ENCODE data around the gene ITPR1. TPM values are rescaled to one million over a fixed set of nuclear protein-coding genes. Genes with fewer than 3 reads are reported as not detected.

Gene ITPR1
- total RNA-seq, 2 donors from 2014 or later, result 254 to 283 TPM

- Histone ChIP-seq H3K27ac (no peak overlapping the region), H3K4me3 (no peak overlapping the region), H3K27me3 (replicated peaks; ENCODE audit: insufficient read depth) (no peaks in the 10 kb centered on the region), H3K4me1 (ENCODE audit: control insufficient read depth in 1 of 2, low read depth in 2 of 2) (peaks cover 25 to 68% of the 10 kb centered on the region in 2 donors), H3K36me3 (no peaks in the 10 kb centered on the region), H3K9me3 (no peaks in the 10 kb centered on the region)
- TF ChIP-seq, protein P1, sequence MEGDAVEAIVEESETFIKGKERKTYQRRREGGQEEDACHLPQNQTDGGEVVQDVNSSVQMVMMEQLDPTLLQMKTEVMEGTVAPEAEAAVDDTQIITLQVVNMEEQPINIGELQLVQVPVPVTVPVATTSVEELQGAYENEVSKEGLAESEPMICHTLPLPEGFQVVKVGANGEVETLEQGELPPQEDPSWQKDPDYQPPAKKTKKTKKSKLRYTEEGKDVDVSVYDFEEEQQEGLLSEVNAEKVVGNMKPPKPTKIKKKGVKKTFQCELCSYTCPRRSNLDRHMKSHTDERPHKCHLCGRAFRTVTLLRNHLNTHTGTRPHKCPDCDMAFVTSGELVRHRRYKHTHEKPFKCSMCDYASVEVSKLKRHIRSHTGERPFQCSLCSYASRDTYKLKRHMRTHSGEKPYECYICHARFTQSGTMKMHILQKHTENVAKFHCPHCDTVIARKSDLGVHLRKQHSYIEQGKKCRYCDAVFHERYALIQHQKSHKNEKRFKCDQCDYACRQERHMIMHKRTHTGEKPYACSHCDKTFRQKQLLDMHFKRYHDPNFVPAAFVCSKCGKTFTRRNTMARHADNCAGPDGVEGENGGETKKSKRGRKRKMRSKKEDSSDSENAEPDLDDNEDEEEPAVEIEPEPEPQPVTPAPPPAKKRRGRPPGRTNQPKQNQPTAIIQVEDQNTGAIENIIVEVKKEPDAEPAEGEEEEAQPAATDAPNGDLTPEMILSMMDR (IDR thresholded peaks at IDR 0.05), result no peak
- no peak for DNase-seq (ENCODE audit: low spot score)
- ATAC-seq (ENCODE audit: insufficient number of reproducible peaks, low FRiP score, low read depth), result no peak
Measured at GRCh38 chr3:4509043-4509442, 15.9 kb downstream of the ITPR1 start.

- TF ChIP-seq, protein P1 (IDR thresholded peaks at IDR 0.05), result no peak
- H3K4me1 ChIP-seq (ENCODE audit: control insufficient read depth in 1 of 2, low read depth in 2 of 2), result peaks cover 20 to 71% of the 10 kb centered on the region in 2 donors
- no peak for ATAC-seq (ENCODE audit: insufficient number of reproducible peaks, low FRiP score, low read depth)
Measured at GRCh38 chr3:4509983-4510755, 17.0 kb downstream of the ITPR1 start.

DNA sequence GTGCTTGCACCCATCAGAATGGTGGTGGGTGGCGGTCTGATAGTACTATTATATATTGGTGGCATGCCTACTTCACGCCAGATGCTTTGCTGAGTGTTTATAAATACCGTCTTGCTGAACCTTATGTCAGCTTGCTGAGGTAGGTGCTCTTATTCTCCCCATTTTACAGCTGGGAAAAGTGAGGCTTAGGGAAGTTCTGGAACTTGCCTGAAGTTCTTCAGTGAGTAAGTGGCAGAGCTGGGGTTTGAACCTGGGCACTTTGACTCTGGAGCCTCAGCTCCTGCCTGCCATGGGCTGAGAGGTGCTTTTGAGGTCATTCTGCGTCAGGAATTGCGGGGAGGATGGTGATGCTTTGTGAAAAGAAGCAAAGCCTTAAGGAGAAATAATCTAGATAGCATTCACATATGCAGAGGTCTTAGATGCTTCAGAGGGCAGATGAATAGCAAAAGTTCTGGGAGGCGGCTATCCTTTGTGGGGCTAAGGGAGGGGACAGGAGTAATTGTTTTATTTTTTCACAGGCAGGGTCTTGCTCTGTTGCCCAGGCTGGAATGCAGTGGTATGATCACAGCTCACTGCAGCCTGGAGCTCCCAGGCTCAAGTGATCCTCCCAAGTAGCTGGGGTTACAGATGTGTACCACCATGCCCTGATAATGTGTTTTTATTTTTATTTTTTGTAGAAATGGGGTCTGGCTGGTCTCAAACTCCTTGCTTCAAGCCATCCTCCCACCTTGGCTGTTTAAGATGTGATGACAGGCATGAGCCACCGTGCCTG, 18.5 kb downstream of the ITPR1 start:
- Histone ChIP-seq H3K27ac (no peak overlapping the region), H3K4me3 (no peak overlapping the region), H3K36me3 (no peaks in the 10 kb centered on the region), H3K9me3 (no peaks in the 10 kb centered on the region), H3K27me3 (replicated peaks; ENCODE audit: insufficient read depth) (no peaks in the 10 kb centered on the region), H3K4me1 (ENCODE audit: control insufficient read depth in 1 of 2, low read depth in 2 of 2) (peaks cover 19 to 71% of the 10 kb centered on the region in 2 donors)
- ATAC-seq (ENCODE audit: insufficient number of reproducible peaks, low FRiP score, low read depth) (no peak), DNase-seq (ENCODE audit: low spot score) (no peak)
- TF ChIP-seq, protein P1 (IDR thresholded peaks at IDR 0.05), result no peak

More at GRCh38 chr3:4509983-4510755, 17.0 kb downstream of the ITPR1 start:
- H3K27ac ChIP-seq, result no peak overlapping the region
- H3K9me3 ChIP-seq, result no peaks in the 10 kb centered on the region
- no peak for DNase-seq (ENCODE audit: low spot score)
- H3K36me3 ChIP-seq, result no peaks in the 10 kb centered on the region
- H3K27me3 ChIP-seq (replicated peaks; ENCODE audit: insufficient read depth), result no peaks in the 10 kb centered on the region
- no peak overlapping the region for H3K4me3 ChIP-seq

GRCh38 chr3:4512895-4513616, 19.9 kb downstream of the ITPR1 start:
- no peak for DNase-seq (ENCODE audit: low spot score)
- ATAC-seq (ENCODE audit: insufficient number of reproducible peaks, low FRiP score, low read depth), result no peak
- no peak overlapping the region for H3K27ac ChIP-seq
- no peaks in the 10 kb centered on the region for H3K27me3 ChIP-seq (replicated peaks; ENCODE audit: insufficient read depth)
- peaks cover 29 to 71% of the 10 kb centered on the region in 2 donors for H3K4me1 ChIP-seq (ENCODE audit: control insufficient read depth in 1 of 2, low read depth in 2 of 2)
- no peaks in the 10 kb centered on the region for H3K36me3 ChIP-seq
- H3K9me3 ChIP-seq, result no peaks in the 10 kb centered on the region
- TF ChIP-seq, protein P1 (IDR thresholded peaks at IDR 0.05), result no peak
- no peak overlapping the region for H3K4me3 ChIP-seq

DNA sequence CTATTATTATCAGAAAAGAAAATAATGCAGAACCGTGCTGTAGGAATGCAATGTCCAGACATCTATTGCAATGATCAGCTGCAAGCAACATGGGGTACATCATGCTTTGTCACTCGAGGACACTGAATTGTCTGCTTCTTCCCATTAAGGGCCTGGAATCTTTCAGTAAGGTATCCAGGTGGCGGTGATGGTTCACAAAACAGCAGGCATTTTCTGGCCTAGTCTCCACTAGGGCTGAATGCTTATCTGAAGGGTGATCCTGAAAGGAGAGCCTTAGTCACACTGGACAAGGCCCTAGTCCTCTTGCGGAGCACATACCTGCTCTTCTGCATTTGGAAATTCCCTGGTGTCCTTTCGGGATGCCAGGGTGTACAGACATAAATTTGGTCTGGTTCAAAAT, 21.2 kb downstream of the ITPR1 start:
- TF ChIP-seq, protein P1 (IDR thresholded peaks at IDR 0.05), result no peak
- Histone ChIP-seq H3K27ac (no peak overlapping the region), H3K9me3 (no peaks in the 10 kb centered on the region), H3K4me3 (no peak overlapping the region), H3K36me3 (no peaks in the 10 kb centered on the region), H3K27me3 (replicated peaks; ENCODE audit: insufficient read depth) (no peaks in the 10 kb centered on the region), H3K4me1 (ENCODE audit: control insufficient read depth in 1 of 2, low read depth in 2 of 2) (peaks cover 40 to 82% of the 10 kb centered on the region in 2 donors)
- DNase-seq (ENCODE audit: low spot score) (no peak), ATAC-seq (ENCODE audit: insufficient number of reproducible peaks, low FRiP score, low read depth) (no peak)

Measured in thoracic aorta (tissue), 2 donors.